HG03060 (cell line): ENCODE measurements around the gene CHST2.

Experiments
- ATAC-seq: cut with Tn5 transposase; IDR thresholded peaks from one replicate; pipeline ENCODE4 v1.9.1; 2021; ENCODE audit warnings: low read depth, moderate number of reproducible peaks; ENCODE audit not compliant: unreplicated experiment

The CHST2 gene

DNA sequence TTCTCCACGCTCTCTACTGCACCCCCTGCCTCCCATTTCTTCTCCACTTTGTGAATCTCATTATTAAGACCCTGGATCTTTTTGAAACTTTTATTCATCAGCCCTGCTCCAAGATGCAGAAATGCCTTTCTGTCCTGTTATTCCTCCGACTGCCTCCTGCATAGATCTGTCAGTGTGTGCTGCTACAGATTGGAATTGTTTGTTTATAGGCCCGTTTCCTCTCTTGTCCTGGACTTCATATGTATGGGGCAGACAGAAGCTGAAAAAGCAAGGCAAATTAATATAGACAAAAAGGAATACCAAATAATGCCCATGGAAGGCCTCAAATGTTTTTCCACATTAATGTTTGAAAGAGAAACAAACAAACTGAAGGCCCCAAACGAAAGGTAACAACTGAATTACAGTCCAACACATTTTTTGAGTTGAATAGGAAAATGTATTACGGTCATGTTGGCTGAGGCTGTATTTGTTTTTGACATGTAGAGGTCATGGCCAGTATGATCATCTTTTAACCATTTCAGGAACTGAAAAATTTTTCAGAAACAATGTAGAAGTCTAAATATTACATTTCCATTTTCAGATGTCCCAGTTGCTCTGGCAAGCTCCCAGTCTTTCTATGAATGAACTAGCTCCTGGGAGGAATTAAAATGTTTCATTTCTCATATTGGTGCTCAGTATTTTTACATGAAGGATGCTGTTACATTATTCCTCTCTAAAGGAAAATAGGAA, 8.8 kb downstream of the CHST2 start:
- no peak for ATAC-seq

DNA sequence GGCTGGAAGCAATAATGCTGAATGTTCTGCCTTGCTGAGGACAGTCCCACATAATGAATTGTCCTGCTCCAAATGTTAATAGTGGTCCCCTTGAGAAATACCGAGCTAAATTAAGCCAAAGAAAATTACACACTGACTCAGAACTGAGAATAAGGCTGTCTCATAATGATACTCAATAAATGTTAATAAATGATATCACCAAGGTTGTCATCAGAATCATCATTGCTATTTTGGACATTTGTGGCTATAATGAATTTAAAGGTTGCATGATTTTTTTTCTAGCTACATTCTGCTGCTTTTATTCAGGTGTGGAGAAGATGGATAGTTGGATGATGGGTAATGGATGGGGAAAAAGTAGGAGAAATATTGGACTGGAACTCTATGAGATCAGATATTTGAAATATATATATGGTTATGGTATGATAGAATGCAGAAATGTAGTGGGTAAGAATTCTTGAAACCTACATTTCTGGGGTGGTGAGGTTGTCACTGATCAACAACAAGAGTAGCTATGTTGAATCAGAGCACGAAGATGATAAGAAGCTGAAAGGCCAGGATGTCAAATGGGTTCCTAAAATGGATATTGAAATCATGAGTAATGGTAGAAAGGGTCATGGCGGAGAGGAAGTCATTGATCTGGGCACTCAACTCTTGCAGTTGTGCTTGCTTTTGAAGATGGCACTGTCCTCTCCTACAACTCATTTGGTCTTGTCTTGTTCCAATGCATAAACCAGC, 12.8 kb downstream of the CHST2 start:
- no peak for ATAC-seq

DNA sequence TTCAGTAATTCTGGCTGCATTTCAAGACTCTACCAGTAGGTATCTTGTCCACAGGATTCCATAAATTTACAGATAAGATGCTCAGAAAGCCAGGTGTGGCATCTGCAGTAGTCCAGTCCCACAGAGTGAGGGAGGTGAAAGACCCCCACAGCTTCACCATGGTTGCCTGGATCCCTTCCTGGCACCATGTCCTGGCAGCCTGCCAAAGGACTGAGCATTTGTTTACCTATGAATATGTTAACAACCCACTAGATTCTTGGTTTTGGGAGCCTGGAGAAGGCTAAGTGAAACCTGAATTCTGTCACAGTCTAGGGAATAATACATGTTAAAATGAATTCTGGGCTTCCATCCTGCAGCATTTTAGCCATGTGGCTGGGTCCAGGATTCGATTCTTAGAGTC, 14.9 kb downstream of the CHST2 start:
- no peak for ATAC-seq

DNA sequence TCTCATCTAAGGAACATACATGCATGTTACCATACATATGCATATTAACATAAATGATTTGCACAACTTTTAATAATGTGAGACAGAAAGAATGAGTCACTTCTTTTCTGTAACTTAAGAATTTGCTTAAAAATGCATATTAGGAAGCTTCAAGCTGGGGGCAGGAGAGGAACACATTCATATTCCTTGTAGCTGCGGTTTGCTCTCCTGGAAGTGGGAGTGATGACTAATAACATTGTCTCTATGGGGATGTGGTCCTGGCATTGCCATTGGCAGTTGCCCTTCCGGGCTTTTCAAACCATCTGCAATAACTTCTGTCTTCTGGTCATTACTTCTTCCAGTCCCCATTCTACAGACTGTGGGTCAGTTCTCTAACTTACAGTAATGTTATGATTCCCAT, 15.6 kb downstream of the CHST2 start:
- no peak for ATAC-seq

DNA sequence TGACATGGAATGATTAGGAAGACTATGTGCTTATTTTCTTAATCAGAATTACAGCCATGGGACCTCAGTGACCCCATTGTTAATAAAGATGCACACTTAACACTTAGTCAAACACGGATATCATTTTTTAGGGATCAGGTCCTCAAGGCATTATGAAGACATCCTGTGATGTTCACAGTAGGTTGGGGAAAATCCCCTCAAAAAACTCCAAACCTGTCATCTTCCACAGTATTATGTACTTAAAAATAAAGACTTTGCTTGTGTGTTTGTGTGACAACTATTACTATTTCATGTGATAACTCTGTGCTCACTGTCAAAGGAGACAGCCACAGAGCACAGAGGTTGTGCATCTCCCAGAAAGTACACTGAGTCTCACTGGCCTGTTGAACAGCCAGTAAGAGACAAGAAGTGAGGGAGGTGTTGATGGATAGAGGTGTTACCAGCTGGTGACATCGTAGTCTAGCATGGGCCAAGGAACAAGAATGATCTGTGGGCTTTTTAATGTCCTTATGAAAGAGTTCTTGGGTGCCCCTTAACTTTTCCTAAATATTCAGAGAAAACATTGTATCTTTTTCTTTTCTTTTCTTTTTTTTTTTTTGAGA, 18.0 kb downstream of the CHST2 start:
- ATAC-seq, result no peak

DNA sequence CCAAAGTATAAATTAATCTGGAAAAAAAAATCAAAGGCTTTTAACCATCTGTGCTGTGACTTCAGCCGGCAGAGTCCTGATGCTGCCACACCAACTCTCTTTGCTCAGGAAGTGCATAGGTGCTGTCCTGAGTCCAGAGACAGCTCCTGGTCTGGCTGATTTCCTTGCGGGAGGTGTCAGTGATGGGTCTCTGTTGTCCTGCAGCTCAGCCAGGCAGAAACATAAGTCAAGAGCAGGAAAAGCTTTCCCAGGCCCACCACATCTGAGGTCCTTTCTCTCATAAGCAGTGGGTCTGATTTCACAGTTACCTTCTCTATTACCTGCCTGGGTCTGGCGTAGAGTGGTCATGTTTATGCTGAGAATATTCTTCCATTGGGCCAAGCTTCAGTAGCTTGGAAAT, 19.4 kb downstream of the CHST2 start:
- no peak for ATAC-seq

DNA sequence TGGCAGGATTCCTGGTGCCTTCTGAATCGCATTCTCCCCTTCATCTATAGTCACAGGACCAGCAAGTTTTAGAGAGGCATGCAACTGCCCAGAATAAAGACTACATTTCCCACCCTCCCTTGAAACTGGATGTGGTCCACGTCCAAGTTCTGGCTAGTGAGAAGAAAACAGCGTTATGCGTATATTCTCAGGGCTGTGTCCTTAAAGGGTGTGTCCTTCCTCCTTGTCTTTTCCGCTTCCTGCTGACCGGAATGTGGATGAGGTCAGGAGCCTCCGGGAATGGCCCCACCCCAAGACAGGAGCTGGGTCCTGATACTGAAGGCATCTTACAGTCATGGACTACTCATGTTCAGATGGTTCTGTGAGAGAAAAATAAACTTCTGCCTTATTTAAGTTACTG, 20.2 kb downstream of the CHST2 start:
- ATAC-seq, result no peak

DNA sequence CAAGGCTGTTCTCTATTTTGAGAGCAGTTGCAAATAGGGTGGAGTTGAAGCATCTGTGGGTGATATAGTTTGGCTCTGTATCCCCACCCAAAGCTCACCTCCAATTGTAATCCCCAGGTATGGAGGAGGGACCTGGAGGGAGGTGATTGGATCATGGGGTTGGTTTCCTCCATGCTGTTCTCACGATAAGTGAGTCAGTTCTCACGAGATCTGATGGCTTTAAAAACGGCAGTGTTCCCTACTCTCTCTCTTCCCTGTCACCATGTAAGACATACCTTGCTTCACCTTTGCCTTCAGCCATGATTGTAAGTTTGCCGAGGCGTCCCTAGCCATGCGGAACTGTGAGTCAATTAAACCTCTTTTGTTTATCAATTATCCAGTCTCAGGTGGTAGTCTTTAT, 21.0 kb downstream of the CHST2 start:
- no peak for ATAC-seq

DNA sequence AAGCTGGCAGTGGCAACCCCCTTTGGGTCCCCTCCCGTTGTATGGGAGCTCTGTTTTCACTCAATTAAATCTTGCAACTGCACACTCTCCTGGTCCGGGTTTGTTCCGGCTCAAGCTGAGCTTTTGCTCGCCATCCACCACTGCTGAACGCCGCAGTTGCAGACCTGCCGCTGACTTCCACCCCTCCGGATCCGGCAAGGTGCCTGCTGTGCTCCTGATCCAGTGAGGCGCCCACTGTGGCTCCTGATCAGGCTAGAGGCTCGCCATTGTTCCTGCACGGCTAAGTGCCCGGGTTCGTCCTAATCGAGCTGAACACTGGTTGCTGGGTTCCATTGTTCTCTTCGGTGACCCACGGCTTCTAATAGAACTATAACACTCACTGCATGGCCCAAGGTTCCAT, 22.8 kb downstream of the CHST2 start:
- ATAC-seq, result no peak

DNA sequence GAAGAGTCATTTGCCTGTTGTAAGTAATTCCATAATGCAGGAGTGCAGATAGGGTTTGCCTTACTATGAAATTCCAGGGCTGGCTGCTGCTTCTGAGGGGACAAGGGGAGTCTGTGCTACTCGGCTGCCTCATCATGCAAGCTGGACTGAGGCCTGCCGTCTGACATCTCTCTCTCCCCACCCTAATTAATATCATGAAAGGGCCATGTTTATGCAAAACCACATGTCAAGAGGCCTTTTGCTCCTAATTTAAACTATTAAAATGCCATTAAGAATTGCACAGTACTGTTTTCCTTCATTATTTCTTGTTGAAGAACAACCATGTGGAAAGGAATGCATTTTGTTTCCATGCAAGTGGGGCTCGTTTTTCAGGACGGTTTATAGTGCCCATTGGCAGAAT, 26.3 kb downstream of the CHST2 start:
- no peak for ATAC-seq

DNA sequence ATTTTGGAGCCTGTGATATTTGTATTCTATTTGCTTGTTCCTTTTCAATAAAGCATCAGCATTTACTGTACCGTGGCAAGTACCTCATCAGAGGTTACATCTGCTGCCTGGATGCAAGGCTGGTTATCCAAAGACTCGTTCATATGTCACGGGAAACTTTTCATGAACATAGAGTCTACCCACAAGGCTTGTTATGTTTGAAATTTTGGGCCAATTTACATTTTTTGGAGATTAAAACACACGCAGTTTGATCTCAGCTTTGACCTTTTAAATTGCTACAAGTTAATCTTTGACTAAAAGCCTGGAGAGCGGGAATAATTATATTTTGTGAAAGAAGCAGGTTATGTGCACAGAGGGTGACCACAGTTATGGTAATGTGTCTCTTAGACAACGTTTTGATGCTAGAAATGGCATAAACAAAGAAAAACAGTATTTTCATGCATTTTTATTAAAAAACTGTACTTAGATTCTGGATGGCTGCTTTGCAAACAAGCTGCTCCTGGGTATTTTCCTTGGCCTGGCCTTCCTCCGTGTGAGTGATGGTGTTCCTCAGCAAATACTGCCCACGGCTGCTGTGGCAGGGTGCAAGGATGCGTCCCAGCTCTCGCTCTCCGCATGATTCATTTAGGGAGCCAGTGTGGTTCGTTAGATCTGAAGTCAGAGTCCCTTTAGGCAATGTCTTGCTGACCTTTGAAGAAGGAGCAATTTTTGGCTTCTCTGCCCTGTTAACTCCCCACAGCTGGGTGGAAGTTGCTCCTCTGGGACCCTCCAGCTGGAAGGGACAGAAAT, 27.1 kb downstream of the CHST2 start:
- ATAC-seq, result no peak

DNA sequence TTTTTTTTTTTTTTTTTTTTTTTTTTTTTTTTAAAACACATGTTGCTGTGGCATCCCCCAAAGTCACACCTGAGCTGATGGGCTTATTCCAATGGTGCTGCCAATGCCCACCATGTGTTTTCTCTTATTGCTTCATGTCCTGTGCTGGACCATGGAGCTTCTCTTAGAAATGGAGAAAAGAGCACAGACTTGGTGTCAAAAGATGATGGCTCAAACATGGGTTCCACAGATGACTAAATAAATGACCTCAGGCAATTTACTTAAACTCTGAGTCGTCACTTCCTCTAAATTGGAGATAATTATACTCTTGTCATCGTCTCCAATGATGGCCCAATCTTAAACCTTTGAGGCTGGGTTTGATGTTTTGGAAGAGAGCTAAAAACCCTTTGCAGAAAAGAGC, 28.1 kb downstream of the CHST2 start:
- no peak for ATAC-seq

DNA sequence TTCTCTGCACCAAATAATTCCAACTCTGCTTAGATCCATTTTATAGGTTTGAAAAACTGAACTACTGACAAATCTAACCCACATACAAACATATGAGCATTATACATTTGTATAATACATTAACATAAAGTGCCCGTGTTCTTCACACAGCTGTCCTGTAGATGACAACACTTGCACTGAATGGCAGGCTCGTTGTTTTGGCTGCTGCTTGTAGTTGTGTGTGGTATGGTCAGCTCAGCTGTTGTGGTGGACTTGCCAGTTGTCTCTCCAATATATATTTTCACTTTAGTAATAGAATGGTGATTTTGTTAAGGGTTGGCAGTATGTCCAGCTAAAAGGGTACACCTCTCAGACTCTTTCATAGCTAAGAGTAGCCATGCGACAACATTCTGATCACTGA, 30.5 kb downstream of the CHST2 start:
- ATAC-seq, result no peak

DNA sequence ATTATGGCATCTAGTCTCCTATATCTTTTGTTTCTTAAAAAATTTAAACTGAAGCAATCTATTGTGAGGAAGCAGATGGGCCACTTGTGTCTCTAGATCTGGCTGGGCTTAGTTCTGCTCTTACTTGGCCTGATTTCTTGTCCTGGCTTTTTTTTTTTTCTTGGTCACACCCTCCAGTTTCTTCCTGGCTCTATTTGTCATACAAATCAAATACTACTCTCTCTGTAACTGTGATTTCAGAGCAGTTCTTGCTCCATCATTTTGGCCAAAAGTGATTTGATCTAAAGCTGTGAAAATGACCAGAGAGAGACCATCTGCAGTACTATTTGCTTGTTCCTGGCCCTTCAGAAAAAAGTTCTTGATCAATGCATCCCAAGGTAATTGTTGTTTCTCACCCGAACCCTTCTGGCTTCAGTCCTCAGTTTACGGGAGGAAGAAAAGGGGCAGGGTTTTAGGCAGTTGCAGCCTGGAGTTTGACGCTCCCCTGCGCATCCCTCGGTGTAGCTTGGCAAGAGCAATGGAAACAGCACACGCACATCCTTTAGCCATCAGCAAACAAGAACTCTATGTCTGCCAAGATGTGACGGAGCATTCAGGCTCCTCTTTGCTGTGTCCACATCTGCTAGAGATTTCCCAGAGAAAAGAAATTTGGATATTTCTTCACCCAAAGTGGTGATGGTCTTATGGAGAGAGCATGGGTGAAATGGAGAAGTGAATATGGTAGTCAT, 31.6 kb downstream of the CHST2 start:
- no peak for ATAC-seq

DNA sequence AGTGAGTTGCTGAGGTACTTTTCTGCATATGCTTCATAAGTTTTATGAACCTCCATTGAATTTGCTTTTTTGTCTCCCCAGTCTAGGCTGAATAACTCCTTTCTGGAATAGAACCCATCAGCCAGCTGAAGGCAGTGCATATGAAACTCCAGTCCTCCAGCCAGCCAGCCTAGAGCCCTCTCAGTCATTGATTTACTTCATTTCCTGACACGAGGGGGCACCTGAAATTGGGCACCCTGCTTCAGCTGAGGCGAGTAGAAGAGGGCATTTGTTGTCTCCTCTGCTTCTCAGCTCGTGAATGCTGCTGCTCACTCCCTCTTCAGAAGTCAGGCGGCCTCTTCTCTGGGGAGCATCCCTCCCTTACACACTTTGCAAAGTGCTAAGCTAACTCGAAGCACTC, 32.5 kb downstream of the CHST2 start:
- ATAC-seq, result no peak

DNA sequence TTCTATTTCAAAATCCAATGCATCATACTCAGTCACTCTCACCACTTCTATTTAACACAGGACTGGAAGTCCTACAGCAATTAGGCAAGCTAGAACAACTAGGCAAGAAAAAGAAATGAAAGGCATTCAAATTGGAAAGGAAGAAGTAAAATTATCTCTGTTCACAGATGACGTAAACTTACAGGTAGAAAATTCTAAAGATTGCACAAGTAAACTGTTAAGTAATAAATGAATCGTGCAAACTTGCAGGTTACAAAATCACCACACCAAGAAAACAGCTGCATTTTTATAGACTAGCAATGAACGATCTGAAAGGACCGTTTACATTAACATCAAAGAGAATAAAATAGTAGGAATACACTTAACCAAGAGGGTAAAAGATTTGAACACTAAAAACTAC, 36.2 kb downstream of the CHST2 start:
- ATAC-seq, result no peak

DNA sequence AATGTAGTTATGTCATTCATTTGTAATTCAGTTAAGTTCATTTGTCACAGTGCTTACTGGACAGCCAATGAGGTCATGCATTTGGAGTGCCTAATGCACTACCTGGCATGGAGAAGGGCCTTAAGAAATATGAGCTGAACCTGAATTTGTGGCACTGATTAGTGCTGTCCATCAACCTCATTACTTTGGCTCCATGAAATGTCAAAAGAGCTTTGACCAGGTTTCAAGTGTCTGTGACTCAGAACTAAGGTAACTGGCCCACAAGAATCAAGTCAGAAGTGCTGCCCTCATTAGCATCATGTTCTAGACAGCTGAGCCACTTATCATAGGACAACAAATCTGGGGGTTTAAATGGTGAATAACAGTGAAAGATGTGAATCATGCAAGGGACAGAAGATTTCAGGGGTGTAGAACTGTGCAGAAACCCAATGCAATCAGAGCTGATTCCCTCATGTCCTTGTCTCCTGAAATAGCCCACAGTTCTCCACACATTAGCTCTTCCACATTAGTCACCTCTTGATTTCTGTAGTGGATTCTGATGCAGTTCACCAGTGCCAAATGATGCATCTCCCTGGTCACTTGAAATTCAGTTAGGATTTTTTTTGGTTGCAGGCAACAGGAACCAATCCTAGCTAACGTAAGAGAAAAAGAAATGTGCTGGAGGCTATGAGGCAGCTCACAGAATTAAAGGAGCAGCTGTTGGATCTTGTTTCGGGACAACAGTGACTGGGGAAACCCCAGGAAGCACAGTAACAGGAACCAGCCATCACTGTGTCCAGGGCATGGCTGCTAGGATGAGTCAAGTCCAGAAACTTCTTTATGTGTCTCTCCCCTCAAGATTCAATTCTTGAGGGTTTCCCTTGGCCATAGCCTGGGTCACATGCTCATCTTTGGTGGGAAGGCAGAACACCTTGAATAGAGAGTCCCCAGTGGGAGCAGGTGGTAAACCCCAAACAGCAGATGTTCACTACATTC, 38.7 kb downstream of the CHST2 start:
- ATAC-seq, result peak; percentile 58

DNA sequence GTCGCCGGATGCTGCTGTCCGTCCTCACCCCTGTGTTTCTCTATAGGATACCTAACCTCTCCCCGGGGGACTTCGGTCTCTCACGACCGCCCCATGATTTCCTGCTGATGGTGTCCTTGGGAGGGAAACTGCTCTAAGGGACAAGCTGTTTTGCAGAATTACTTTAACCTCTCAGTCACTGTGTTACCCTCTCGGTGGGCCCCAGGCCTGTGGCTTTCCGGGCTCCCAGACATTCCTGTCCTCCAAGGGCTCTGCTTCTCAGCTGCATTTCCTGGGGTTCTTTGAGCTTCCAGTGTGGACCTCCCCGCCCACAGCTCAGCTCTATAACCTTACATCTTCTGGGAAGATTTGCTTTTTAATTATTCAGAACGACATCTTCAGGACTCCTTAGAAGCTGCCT, 40.9 kb downstream of the CHST2 start:
- ATAC-seq, result no peak

DNA sequence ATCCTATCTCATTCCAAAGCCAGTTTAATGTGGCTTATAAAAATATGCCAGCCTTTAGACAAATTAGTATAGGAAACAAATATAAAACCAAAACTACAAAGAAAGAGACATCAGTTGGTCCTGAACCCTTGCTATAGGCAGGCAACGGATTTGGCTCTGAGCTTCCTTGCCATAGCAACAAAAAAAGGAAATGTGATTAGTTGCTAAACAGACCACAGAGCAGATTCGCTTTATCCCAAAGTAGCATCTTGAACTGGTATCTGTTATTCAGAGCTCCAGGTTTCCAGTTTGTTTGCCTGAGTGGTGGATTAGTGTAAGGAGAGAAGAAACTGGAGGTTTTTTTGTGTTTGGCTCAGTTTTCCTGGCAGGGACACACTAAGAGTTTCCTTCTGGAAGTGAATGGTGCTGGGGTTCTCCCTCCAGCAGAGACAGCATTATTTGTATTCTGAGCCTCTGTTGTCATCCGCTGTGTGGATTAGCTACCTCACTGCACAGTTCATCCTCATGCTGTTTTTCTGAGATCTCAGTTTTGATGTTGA, 44.1 kb downstream of the CHST2 start:
- no peak for ATAC-seq
